ENCODE results near the gene HSDL2. TPM values are rescaled to one million over a fixed set of nuclear protein-coding genes. Genes with fewer than 3 reads are reported as not detected.

HSDL2 gene
- total and polyA plus RNA-seq, 2 donors from 2014 or later: 30.2 to 67.0 TPM

DNA sequence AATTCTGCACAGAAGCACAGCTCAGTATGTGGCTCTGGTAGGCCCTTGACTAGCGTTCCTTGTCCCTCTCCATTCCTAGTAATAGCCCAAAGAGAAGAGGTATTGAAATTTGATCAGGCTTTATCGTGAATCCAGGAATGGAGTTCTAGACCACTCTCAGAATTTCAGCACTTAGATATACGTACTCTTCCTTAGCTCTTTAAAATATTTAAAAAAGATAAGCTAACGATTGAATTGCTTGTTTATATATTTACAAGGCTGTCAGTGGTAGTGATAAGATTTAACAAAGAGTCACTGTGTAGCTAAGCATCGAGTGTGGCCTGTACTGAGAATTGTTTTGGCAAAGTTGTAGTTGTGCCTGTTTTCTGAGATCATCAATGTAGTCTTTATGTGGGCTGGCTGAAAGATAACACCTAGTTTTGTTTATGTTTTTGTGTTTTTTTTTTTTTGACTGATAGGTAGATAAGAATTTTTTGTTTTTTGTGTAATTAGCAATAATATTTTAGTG is 109.2 kb downstream of the HSDL2 start:
- Histone ChIP-seq H3K4me1 (ENCODE audit: control insufficient read depth in 2 of 3, insufficient read depth in 2 of 3, low read depth in 1 of 3, low read length in 3 of 3) (peaks cover 0 to 27% (median 11%) of the 10 kb centered on the region in 3 donors), H3K27ac (ENCODE audit: low read depth in 2 of 2, low read length in 2 of 2) (no peak overlapping the region), H3K36me3 (ENCODE audit: control insufficient read depth in 2 of 3, insufficient read depth in 3 of 3, low read length in 3 of 3) (no peaks in the 10 kb centered on the region), H3K9me3 (ENCODE audit: control insufficient read depth in 2 of 3, insufficient read depth in 1 of 3, low read length in 3 of 3) (peaks cover 0 to 10% (median 0%) of the 10 kb centered on the region in 3 donors), H3K9ac (ENCODE audit: low read length in 3 of 3) (peak overlapping the region in 1 of 3 donors; percentile 82), H3K4me3 (ENCODE audit: low read length in 3 of 3) (peak overlapping the region in 2 of 3 donors; percentile 47 to 82), H3K27me3 (ENCODE audit: control insufficient read depth, insufficient read depth, low read length) (no peaks in the 10 kb centered on the region)
- intact Hi-C loops (cut with DNase I): no loop called here
- no peak for FAIRE-seq
- TF ChIP-seq, protein P1, sequence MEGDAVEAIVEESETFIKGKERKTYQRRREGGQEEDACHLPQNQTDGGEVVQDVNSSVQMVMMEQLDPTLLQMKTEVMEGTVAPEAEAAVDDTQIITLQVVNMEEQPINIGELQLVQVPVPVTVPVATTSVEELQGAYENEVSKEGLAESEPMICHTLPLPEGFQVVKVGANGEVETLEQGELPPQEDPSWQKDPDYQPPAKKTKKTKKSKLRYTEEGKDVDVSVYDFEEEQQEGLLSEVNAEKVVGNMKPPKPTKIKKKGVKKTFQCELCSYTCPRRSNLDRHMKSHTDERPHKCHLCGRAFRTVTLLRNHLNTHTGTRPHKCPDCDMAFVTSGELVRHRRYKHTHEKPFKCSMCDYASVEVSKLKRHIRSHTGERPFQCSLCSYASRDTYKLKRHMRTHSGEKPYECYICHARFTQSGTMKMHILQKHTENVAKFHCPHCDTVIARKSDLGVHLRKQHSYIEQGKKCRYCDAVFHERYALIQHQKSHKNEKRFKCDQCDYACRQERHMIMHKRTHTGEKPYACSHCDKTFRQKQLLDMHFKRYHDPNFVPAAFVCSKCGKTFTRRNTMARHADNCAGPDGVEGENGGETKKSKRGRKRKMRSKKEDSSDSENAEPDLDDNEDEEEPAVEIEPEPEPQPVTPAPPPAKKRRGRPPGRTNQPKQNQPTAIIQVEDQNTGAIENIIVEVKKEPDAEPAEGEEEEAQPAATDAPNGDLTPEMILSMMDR (IDR thresholded peaks at IDR 0.05; ENCODE audit: borderline replicate concordance, extremely low read depth, insufficient read depth): no peak
- DNase-seq: peak in 1 of 5 donors; percentile 35

DNA sequence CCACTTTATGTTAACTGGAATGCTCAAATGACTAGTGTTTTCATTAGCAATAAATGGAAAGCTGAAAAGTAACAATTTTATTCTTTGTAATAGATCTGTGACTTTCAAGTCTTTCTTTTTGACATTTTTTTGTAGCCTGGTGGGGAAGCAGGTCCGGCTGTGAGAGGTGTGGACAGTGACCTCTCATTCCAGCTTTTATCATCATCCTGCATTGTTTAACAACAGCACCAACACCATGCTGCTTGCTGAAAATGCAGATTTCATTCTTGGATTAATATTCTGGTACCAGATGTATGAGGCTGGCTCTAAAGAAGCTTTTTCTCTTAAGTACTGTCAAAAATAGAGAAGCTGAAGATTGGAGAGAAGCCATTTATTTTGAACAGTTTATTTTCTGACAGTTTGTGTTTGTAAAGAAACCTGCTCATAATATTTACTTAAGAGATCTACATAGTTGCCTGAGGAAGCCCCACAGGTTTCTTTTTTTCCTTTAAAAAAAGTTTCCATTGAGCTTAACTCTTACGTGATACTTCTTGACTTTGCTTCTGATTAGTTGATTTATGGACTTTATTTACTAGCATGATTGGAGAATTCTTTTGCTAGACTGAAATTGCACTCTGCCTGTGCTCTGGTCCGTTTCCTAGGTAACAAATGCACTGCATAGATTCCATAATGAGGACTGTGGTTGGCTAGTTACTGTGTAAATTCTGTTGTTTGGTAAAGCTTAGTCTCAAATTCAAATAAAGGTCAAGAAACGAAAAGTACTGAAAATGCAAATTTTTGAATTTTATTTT is 110.2 kb downstream of the HSDL2 start:
- intact Hi-C loops (cut with DNase I): no loop called here
- Histone ChIP-seq H3K4me1 (ENCODE audit: control insufficient read depth in 2 of 3, insufficient read depth in 2 of 3, low read depth in 1 of 3, low read length in 3 of 3) (peaks cover 0 to 27% (median 11%) of the 10 kb centered on the region in 3 donors), H3K4me3 (ENCODE audit: low read length in 3 of 3) (peak overlapping the region in 1 of 3 donors; percentile 6), H3K36me3 (ENCODE audit: control insufficient read depth in 2 of 3, insufficient read depth in 3 of 3, low read length in 3 of 3) (peaks cover 0 to 2% (median 0%) of the 10 kb centered on the region in 3 donors), H3K9ac (ENCODE audit: low read length in 3 of 3) (no peak overlapping the region), H3K27ac (ENCODE audit: low read depth in 2 of 2, low read length in 2 of 2) (peak overlapping the region; percentile 8 to 47), H3K9me3 (ENCODE audit: control insufficient read depth in 2 of 3, insufficient read depth in 1 of 3, low read length in 3 of 3) (peaks cover 0 to 13% (median 2%) of the 10 kb centered on the region in 3 donors), H3K27me3 (ENCODE audit: control insufficient read depth, insufficient read depth, low read length) (no peaks in the 10 kb centered on the region)
- TF ChIP-seq, protein P1 (IDR thresholded peaks at IDR 0.05; ENCODE audit: borderline replicate concordance, extremely low read depth, insufficient read depth): no peak
- DNase-seq (peak in 2 of 5 donors; percentile 60 to 65), FAIRE-seq (no peak)

DNA sequence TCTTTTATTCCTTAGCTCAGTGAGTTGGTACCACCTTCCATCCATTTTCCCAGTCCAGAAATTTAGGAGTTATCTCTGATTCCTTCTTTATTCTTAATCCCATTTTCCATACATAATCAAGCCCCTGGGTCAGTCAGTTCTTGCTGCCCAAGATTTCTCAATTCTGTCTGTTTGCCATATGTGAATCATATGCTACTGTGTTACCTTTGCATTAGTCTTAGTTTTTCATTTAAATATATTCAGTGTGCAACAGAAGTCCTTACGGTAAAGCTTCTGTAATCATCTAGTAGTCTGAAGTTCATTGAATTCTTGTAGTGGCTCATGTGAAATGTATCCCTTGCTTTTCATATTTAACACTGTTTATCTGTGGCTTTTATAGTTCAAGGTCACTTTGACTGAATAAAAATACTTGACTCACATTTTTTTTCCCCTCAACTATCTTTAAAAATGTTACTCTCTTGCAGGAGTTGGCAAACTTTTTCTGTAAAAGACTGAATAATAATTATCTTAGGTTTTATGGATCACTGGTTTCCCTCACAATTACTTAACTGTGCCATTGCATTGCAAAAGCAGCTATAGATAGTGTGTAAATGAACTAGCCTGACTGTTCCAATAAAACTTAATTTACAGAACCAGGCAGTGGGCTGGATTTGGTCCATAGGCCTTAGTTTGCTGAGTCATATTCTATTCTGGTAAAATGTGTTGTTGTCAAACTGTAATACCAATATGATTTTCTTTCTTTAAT is 113.7 kb downstream of the HSDL2 start:
- Histone ChIP-seq H3K4me1 (ENCODE audit: control insufficient read depth in 2 of 3, insufficient read depth in 2 of 3, low read depth in 1 of 3, low read length in 3 of 3) (peaks cover 0 to 34% (median 8%) of the 10 kb centered on the region in 3 donors), H3K27me3 (ENCODE audit: control insufficient read depth, insufficient read depth, low read length) (no peaks in the 10 kb centered on the region), H3K4me3 (ENCODE audit: low read length in 3 of 3) (no peak overlapping the region), H3K36me3 (ENCODE audit: control insufficient read depth in 2 of 3, insufficient read depth in 3 of 3, low read length in 3 of 3) (peaks cover 0 to 2% (median 0%) of the 10 kb centered on the region in 3 donors), H3K27ac (ENCODE audit: low read depth in 2 of 2, low read length in 2 of 2) (peak overlapping the region; percentile 80 to 83), H3K9ac (ENCODE audit: low read length in 3 of 3) (peak overlapping the region in 1 of 3 donors; percentile 8), H3K9me3 (ENCODE audit: control insufficient read depth in 2 of 3, insufficient read depth in 1 of 3, low read length in 3 of 3) (peaks cover 0 to 13% (median 2%) of the 10 kb centered on the region in 3 donors)
- TF ChIP-seq, protein P1 (IDR thresholded peaks at IDR 0.05; ENCODE audit: borderline replicate concordance, extremely low read depth, insufficient read depth): no peak
- intact Hi-C loops (cut with DNase I): no loop called here
- FAIRE-seq (no peak), DNase-seq (no peak)

Data from kidney (tissue), 14 donors.